Measurements from ENCODE around the gene ASCL2. TPM values are rescaled to one million over a fixed set of nuclear protein-coding genes. Genes with fewer than 3 reads are reported as not detected.

Gene ASCL2
- total RNA-seq, 1 donor from 2014 or later, result not detected

- Histone ChIP-seq H3K4me3 (no peak overlapping the region), H3F3A (ENCODE audit: low read depth) (no peaks in the 10 kb centered on the region), H3K4me1 (peaks cover 20% of the 10 kb centered on the region), H3K9me3 (ENCODE audit: low read depth) (no peaks in the 10 kb centered on the region), H3K4me2 (peak overlapping the region; percentile 31), H3K79me2 (ENCODE audit: low read depth) (no peaks in the 10 kb centered on the region), H3K27me3 (peaks cover 28% of the 10 kb centered on the region), H4K20me1 (ENCODE audit: low read depth) (no peaks in the 10 kb centered on the region), H3K36me3 (no peaks in the 10 kb centered on the region), H2AFZ (replicated peaks) (peak overlapping the region; percentile 80), H3K9ac (no peak overlapping the region), H3K27ac (no peak overlapping the region)
- Mint-ChIP-seq H3K4me1 (peaks cover 16% of the 10 kb centered on the region), H3K36me3 (no peaks in the 10 kb centered on the region), H3K4me3 (peak overlapping the region; percentile 16), H3K27me3 (ENCODE audit: insufficient read depth, low read depth) (peaks cover 4% of the 10 kb centered on the region), H3K27ac (peak overlapping the region; percentile 95), H3K9me3 (peaks cover 16% of the 10 kb centered on the region)
- DNase-seq (ENCODE audit: low spot score), result peak; percentile 31
- TF ChIP-seq EZH2phosphoT487 (IDR thresholded peaks at IDR 0.05) (no peak), CTCF (IDR thresholded peaks at IDR 0.05) (no peak), EZH2 (IDR thresholded peaks at IDR 0.05) (no peak)
Observed at GRCh38 chr11:2235588-2236326, 34.6 kb downstream of the ASCL2 start.

GRCh38 chr11:2234963-2235362 lies 35.4 kb downstream of the ASCL2 start:
- H3K4me1 Mint-ChIP-seq, result peaks cover 16% of the 10 kb centered on the region
- peaks cover 4% of the 10 kb centered on the region for H3K27me3 Mint-ChIP-seq (ENCODE audit: insufficient read depth, low read depth)
- peak; percentile 42 for DNase-seq (ENCODE audit: low spot score)
- no peaks in the 10 kb centered on the region for H3K36me3 ChIP-seq
- H3K9ac ChIP-seq, result no peak overlapping the region
- H3K27me3 ChIP-seq, result peaks cover 31% of the 10 kb centered on the region
- peak overlapping the region; percentile 95 for H3K27ac Mint-ChIP-seq
- H3K79me2 ChIP-seq (ENCODE audit: low read depth), result no peaks in the 10 kb centered on the region
- no peaks in the 10 kb centered on the region for H4K20me1 ChIP-seq (ENCODE audit: low read depth)
- no peaks in the 10 kb centered on the region for H3K36me3 Mint-ChIP-seq
- no peaks in the 10 kb centered on the region for H3F3A ChIP-seq (ENCODE audit: low read depth)
- TF ChIP-seq EZH2 (IDR thresholded peaks at IDR 0.05) (no peak), CTCF (IDR thresholded peaks at IDR 0.05) (no peak), EZH2phosphoT487 (IDR thresholded peaks at IDR 0.05) (no peak)
- H3K4me3 ChIP-seq, result no peak overlapping the region
- peak overlapping the region; percentile 31 for H3K4me2 ChIP-seq
- peak overlapping the region; percentile 80 for H2AFZ ChIP-seq (replicated peaks)
- peaks cover 20% of the 10 kb centered on the region for H3K4me1 ChIP-seq
- H3K9me3 Mint-ChIP-seq, result peaks cover 20% of the 10 kb centered on the region
- H3K27ac ChIP-seq, result no peak overlapping the region
- H3K9me3 ChIP-seq (ENCODE audit: low read depth), result no peaks in the 10 kb centered on the region
- H3K4me3 Mint-ChIP-seq, result no peak overlapping the region

- no peak overlapping the region for H3K4me3 ChIP-seq
- no peak for TF ChIP-seq EZH2phosphoT487 (IDR thresholded peaks at IDR 0.05)
- TF ChIP-seq CTCF (IDR thresholded peaks at IDR 0.05), result no peak
- no peak overlapping the region for H3K9ac ChIP-seq
- H3K79me2 ChIP-seq (ENCODE audit: low read depth), result no peaks in the 10 kb centered on the region
- no peak overlapping the region for H3K4me3 Mint-ChIP-seq
- peaks cover 40% of the 10 kb centered on the region for H3K27me3 ChIP-seq
- no peaks in the 10 kb centered on the region for H3K36me3 Mint-ChIP-seq
- no peak overlapping the region for H3K27ac ChIP-seq
- H3K9me3 Mint-ChIP-seq, result peaks cover 25% of the 10 kb centered on the region
- H4K20me1 ChIP-seq (ENCODE audit: low read depth), result no peaks in the 10 kb centered on the region
- H3K36me3 ChIP-seq, result no peaks in the 10 kb centered on the region
- no peak for DNase-seq (ENCODE audit: low spot score)
- H3F3A ChIP-seq (ENCODE audit: low read depth), result no peaks in the 10 kb centered on the region
- peaks cover 20% of the 10 kb centered on the region for H3K4me1 ChIP-seq
- H2AFZ ChIP-seq (replicated peaks), result no peak overlapping the region
- peaks cover 4% of the 10 kb centered on the region for H3K27me3 Mint-ChIP-seq (ENCODE audit: insufficient read depth, low read depth)
- no peak overlapping the region for H3K4me2 ChIP-seq
- H3K9me3 ChIP-seq (ENCODE audit: low read depth), result no peaks in the 10 kb centered on the region
- H3K27ac Mint-ChIP-seq, result no peak overlapping the region
- H3K4me1 Mint-ChIP-seq, result peaks cover 16% of the 10 kb centered on the region
Observed at GRCh38 chr11:2233693-2234455, 36.5 kb downstream of the ASCL2 start.
